ENCODE measurements around the gene PROZ.

PROZ gene

DNA sequence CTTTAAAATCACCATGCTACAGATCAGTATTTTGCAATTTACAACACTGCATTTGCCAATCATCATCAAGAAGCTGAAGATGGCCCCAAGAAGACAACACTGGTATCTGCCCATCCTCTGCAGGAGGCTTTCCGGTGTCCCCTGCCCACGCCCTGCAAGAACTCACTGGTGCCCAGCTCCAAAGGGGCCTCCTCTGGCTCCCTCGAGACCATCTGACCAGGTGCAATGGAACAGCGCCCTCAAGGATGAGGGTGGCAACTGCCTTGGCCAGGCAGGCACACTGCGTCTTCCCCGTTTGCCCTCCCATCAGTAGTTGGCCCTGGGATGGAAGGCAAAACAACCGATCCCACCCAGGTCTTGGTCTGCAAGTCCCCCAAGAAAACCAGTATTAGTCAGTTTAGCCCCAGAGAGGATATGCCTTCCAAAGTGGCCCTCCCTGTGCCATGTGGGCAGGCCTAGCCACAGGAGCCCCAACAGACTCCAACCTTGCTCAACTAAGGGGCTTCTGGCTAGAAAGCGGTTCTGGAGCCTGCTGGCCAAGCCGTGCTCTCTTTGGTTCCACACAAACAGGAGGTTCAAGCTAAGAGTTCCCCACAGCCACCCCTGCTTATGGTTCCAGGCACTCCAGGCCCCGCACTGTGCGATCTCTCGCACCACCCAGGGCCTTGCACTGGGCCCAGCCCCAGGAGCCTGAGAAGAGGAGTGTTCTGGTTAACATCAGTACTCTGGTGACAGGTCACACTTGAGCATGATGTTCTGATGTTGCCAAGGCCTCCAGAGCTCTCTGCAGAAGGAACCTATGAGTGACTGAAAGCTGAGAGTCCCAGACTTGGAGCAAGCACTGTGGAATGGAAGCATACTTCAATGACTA is 45.3 kb downstream of the PROZ start:
- no peak for DNase-seq (ENCODE audit: low read depth in 4 of 4, low spot score in 1 of 4)

DNA sequence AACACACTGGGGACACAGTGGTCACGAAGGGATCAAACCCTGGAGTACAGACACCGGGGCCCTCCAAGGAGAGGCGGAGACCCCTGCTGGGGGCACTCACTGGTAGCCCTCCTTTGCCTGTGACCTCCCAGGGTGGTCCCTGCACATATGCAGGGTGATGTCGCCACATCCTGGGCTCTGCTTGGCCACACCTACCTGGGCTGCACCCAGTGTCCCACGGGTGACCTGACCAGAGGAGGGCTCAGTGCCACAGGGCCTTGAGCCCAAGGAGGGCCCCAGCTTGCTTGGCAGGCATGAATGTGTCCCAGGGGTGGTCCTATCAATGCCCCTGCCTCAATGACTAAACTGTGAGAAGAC is 45.9 kb downstream of the PROZ start:
- no peak for DNase-seq (ENCODE audit: low read depth in 4 of 4, low spot score in 1 of 4)

DNA sequence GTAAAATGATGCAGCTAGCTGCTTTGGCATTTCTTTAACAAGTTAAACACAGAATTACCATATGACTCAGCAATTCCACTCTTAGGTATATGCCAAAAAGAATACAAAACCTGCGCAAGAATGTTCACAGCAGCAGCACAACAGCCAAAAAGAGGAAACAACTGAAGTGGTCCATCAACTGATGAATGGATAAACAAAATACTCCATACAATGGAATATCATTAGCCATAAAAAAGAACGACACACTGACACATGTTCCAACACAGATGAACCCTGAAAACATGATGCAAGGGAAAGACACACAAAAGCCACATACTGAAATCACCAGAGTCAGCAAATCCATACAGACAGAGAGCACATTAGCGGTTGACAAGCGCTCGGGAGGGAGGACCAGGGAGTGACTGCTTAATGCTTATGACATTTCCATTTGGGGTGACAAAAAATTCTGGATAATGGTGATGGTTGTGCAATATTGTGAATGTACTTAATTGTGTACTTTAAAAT is 47.0 kb downstream of the PROZ start:
- DNase-seq (ENCODE audit: low read depth in 4 of 4, low spot score in 1 of 4), result no peak

DNA sequence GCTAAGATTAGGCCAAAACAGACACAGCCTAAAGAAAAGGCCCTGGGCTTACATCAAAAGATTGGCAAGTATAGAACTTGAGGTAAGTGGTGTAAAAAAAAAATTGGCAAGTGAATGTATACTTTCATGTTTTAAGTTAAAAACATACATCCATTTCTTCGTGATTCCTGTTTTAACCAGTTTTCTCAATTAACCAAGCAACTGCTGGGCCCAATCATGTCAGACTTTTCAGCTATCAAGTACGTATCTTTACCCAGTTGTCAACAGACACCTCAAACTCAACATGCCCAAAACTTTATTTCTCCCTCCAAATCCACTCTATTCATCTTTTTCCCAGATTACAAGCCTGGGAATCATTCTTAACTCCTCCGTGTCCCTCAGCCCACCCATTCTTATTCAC is 49.0 kb downstream of the PROZ start:
- no peak for DNase-seq (ENCODE audit: low read depth in 4 of 4, low spot score in 1 of 4)

DNA sequence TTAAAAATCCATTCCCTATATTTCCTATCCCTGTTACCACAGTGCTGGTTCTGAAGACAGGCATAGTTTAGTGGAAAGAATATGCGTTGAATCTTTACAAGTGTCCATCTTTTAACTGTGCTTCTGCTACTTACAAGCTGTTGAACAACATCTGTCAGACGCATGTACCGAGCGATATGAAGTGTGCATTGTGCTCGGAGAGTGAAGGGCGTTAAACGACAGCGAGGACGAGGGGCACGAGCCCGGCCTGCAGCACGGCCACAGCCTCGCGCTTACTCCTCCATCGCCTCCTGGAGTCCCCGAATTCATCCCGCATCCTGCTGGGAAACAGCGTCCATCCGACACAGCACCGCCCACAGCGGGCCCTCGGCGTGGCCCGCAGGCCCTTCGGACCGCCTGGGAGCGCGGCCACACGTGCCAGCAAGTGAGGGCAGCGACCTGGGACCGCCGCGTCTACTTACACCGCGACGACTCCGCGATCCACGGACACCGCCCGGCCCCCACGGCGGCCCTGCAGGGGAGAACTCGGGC is 49.5 kb downstream of the PROZ start:
- DNase-seq (ENCODE audit: low read depth in 4 of 4, low spot score in 1 of 4), result no peak

DNA sequence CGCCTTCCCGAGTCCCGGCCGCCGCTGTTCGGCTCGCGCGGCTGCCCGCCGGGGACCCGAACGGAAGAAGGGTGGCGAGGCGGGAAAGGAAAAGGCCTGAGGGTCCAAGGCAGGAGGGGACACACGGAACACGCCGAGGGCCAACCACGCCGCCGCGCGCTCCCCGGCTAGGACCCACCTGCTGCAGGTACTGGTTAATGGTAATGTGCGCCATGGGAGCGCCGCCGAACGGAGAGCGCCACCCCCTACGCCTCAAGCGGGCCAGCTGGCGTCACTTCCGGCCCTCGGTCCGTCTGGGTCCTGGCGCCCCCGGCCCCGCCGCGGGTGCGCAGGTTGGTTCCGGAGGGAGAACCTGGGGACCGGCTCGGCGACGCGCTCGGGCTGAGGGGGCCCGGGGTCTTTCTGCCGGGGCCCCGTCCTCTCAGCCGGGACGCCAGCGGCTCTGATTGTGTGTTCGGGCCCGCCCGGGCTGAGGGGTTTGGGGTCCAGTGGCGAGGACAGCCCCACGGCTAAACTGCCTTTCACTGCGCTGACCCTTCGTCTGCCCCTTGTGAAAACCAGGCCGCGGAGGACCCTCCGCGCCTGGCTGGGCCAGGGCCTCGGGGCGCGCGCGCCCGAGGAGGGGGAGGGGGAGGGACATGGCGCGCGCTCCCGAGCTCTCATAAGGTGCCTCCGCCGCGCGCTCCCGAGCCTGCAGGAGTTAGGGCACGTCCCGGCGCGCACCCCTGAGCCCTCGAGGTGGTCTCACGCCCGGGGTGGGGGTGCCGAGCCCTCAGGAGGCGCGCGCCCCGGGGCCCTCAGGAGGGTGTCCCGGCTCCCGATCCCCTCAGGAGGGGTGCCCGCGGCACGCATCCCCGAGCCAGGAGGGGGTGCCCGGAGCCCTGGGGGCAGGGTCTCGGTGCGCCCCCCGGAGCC is 50.2 kb downstream of the PROZ start, which contains the start of gene PCID2:
TSS of gene PCID2 (minus strand) at position 249 of the 915 bp plus-strand sequence. CDS start at position 214, 35 bp downstream.
- peak; percentile 74 to 83 (median 82) for DNase-seq (ENCODE audit: low read depth in 4 of 4, low spot score in 1 of 4)

DNA sequence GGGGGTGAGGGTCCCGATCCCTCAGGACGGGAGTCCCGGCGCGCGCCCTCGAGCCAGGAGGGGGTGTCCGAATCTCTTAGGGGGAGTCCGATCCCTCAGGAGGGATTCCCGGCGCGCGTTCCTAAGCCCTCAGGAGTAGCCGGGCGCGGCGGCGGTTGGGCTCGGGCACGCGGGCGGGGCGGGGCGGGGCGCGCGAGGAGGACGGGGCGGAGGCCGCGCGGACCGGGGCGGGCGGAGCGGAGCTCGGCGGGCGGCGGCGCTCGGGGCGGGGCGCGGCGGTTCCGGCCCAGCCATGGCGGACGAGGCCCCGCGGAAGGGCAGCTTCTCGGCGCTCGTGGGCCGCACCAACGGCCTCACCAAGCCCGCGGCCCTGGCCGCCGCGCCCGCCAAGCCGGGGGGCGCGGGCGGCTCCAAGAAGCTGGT is 50.9 kb downstream of the PROZ start, which contains the start of gene CUL4A:
TSS of gene CUL4A (plus strand) at position 278 of the 423 bp plus-strand sequence. CDS start at position 293, 15 bp downstream.
- peak; percentile 52 to 70 (median 57) for DNase-seq (ENCODE audit: low read depth in 4 of 4, low spot score in 1 of 4)

DNA sequence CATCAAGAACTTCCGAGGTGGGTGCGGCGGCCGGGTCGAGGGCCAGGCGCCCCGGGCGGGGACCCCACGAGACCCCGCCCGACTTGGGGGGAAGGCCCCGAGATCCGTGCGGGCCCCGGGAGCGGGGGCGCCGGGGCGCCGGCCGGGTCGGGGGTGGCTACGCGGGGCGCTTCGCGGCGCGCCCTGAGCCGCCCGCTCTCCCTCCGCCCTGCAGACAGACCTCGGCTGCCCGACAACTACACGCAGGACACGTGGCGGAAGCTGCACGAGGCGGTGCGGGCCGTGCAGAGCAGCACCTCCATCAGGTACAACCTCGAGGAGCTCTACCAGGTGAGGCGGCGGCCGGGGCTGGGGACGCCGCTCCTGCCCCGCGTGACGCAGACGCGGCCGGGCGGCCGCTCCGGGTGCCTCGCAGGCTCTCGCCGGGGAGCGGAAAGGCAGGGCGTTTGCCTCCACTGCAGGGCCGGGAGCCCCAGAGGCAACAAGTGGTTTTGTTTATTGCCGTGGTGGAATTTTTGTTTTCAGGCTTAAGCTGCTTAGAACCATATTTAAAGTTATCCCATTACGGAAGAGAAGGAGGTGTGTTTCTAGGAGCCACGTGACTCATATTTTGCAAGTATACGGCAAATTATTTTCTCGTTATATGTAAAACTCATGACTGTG is 51.4 kb downstream of the PROZ start:
- peak; percentile 29 to 49 (median 37) for DNase-seq (ENCODE audit: low read depth in 4 of 4, low spot score in 1 of 4)

DNA sequence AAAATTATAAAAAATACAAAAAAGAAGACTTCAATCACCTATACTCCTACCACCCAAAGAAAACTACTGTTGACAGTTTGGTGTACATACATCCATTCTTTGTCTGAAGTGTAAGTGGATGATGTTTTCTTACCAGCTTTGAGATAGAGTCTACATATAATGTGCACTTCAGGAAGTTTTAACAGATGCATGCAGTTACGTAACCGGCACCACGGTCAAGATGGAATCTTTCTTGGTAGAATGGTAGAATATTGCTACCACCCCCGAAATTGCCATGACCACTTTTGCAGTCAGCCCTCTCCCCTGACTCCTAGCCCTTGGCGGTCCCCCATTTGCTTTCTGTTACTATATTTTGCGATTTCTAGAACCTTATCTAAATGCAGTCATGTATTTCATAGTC is 52.4 kb downstream of the PROZ start:
- DNase-seq (ENCODE audit: low read depth in 4 of 4, low spot score in 1 of 4), result no peak

DNA sequence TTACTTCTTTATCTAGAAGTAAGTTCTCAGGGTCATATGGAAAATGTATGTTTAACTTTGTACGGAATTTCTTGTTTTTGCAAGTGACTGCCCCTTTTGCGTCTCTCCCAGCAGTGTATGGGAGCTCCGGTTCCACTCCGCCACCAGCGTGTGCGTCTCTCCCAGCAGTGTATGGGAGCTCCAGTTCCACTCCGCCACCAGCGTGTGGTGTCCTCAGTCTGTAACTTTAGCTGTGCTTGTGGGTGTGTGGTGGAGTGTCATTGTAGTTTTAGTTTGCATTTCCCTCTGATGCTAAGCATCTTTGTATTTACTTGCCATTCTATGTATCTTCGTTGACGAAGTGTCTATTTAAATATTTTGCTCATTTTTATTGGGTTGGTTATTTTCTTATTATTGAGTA is 53.3 kb downstream of the PROZ start:
- DNase-seq (ENCODE audit: low read depth in 4 of 4, low spot score in 1 of 4), result no peak

DNA sequence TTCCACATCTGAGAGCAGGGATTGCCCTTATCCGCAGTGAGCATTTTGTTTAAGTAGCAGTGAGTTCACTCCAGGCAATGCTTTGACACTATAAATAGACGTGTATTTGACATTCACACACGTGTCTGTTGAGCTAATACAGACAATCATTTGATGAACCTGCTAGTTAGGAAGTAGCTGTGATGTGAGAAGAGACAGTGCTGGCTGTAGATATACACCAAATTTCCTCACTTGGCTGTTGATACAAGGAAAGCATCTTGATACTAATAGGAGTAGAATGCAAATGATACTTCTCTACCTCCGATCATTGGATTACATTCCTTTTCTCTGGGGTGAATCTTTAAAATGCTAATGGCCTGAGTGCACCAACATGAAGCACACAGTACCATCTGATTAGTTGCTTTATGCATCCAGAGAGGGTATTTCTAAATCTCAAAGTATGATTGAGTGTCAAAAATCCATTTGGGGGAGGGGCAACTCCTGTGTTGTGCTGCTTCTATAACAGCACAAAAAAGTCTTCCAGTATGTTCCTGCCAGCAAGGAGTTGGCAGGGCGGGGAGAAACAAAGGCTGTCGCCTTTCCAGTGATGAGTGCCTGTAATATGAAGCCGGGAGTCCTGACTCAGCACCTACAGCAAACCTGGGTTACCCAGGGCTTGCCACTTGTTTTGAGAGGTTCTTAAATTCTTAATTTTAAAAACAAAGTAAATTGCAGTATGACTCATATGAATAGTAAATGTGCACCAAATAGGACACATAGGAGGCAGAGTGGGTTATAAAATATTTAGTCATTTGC is 58.0 kb downstream of the PROZ start:
- DNase-seq (ENCODE audit: low read depth in 4 of 4, low spot score in 1 of 4), result no peak

DNA sequence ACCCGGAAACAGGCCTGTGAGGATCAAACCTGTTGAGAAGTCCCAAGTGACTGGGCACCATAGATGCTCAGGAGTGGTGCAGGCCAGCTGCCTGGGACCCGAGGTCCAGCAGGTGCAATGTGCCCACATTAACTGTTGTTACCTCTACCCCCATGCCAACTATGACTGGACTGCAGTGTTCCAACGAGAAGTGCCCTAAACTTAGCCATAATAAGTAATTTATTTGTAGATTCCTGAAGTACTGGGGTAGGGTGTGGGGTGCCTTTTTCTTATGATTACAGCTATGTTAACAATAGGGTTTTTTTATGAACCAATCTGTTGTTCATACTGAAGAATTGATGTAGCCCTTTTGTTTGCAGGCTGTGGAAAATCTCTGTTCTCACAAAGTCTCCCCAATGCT is 60.1 kb downstream of the PROZ start:
- DNase-seq (ENCODE audit: low read depth in 4 of 4, low spot score in 1 of 4), result no peak

DNA sequence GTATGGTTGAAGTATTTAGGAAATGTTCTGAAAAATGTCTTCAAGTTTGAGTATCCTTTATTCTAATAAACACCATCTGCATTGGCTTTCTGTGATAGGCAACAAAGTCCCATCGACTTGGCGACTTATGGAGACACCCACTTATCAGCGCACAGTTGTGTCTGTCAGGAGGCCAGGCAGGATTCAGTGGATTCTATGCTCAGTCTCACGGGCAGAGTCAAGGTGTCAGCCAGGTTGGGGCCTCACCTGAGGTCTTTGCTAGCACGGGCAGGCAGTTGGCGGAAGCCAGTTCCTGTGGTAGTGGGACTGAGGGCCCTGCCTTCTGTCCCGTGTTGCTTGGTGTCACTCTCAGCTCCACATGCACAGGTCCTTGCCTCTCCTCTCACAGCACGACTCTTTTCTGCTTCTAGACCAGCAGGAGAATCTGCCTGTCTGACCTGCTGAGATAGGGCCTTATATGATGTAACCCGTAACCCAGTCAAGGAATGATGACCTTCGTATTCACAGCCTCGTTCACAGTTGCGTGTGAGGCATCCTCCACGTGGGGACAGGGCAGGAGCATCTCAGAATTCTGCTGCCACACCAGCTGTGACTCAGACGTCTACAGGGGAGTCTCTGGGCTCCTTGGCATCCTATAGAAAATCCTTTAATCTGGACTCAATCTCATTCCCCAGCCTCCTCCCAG is 61.0 kb downstream of the PROZ start:
- DNase-seq (ENCODE audit: low read depth in 4 of 4, low spot score in 1 of 4), result no peak

DNA sequence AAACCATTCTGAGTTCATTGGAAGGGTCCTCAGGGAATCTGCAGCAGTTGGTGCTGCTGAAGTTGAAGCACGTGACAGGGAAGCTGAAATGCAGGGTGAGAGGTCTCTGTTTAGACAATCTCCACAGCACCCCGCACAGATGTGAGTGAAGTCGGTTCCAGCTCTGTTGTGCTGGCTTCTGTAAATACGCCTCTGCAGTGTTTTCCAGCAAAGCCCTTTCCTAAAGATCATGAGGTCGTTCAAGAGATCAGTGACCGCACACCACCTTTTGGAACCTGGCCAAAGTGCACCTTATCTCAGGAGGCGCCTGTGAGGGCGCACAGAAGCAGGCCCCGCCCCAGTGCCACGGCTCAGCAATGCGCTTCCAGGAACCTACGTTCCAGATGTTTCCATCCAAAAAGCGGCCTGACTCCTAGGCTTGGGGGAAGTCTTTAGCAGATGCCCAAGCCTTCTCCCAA is 61.7 kb downstream of the PROZ start:
- DNase-seq (ENCODE audit: low read depth in 4 of 4, low spot score in 1 of 4), result no peak

DNA sequence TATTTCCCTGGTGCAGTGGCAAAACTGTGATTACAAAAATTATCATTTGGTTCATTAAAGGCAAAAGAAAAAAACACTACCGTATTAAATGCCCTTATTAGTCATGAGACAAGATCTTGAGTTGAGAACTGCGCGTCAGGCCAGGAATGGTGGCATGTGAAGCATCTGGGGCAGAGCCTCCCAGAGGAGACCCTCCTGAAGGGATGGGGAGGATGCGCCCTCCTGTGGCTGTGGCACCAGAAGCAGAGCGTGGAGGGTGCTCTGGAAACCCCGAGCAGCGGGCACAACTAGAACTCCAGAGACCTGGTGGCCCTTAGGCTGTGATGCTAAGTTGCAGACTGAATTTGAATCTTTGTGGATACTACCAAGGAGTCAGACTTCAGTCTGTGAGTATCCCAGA is 62.4 kb downstream of the PROZ start:
- no peak for DNase-seq (ENCODE audit: low read depth in 4 of 4, low spot score in 1 of 4)

All from stimulated activated CD4-positive, alpha-beta T cell treated with anti-CD3 and anti-CD28 coated beads, Interleukin-1b, Interleukin-23, amount 100 ng/mL, for 24 hours (primary cell).